ENCODE data around the gene SMNDC1.
"Not testable (repeated sequence)": the region's sequence is repeated elsewhere in the genome, so short reads cannot be mapped to it uniquely, and the experiment has no call there.

SMNDC1 gene

GRCh38 chr10:110284262-110284661 is 20.5 kb downstream of the SMNDC1 start:
- DNase-seq (ENCODE audit: low read depth) = no peak

DNA sequence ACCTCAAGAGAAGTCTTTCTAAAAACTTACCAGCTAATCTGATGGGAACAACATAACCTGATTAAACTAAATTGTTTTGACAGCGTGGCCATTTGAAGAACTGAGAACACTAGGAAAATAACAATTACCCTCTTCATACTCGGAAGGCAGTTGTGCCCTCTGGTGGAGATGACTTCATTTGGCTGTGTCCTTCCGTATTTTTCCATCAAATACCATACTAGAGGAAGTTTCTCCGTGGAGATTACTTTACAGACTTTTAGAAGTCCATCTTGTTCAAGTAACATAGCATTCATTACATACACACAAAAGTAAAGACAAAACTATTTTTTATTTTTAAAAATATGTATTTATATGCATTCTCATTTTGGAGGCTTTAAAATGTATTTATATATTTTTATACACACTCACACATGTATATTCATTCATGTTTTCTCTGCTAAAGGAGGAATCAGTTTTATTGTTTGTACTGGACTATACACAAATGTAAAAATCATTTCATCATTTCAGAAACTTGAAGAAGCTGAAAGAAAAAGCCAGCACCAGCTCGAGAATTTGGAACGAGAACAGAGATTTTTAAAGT is 25.2 kb downstream of the SMNDC1 start:
- peak; percentile 20 for DNase-seq (ENCODE audit: low read depth)

DNA sequence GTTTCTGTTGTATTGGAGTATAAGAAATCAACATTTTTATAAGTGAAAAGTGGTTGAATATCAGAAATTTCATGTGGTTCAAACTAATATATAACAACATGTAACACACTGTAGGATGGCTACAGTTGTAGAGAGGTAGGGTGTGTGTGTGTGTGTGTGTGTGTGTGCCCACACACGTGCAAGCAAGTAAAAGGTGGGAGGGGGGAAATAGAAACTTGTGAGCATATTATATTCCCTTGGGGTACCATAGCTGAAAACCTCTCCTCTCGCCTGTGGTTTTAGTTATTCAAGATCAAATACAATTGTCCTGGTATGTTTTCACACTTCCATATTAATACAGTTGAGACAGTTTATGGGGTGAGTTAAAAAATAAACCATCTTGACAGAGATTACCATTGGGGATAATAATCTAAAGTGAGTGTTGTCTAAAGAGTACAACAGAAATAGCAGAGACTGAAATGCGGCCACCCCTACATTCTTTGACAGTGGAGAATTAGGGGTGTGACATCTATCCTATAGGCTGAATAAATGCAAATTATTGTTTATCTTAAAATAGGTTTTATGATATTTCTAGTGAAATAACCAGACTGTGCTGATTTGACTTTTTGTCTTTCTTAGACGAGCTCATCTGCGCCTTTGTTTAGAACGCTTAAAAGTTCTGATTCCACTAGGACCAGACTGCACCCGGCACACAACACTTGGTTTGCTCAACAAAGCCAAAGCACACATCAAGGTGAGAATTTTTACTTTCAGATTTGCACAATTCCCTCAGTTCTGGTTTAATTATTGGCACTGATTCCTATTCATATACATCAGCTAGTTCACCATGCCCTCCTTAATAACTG is 25.9 kb downstream of the SMNDC1 start:
- DNase-seq (ENCODE audit: low read depth) = no peak

GRCh38 chr10:110277591-110277990 is 27.1 kb downstream of the SMNDC1 start:
- no peak for DNase-seq (ENCODE audit: low read depth)

GRCh38 chr10:110276603-110277002 is 28.1 kb downstream of the SMNDC1 start:
- no peak for DNase-seq (ENCODE audit: low read depth)

DNA sequence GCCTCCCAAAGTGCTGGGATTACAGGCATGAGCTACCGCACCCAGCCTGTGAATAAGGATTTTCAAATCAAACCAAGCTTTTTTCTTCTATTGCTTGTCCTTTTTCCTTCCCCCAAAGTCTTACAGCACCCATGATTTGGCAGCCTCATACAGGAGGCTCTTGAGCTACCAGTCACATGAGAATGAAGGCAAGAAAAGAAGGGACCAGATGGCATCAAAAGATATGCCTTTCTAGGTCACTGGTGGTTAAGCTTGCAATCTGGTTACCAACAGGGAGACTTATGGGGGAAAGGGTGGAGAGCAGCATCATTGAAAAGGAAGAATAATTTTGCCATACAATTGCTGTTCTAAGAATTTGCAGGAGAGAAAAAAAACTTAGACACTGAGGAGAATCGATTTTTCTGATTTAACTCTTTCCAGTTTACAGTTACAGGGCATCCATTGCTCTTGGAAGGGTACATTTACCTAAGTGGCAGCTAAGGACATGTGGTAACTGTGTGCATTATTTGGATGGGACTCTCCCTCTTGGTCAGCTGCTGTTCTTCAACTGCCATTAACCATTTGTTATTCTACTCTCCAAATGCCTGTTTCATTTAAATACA is 29.5 kb downstream of the SMNDC1 start:
- DNase-seq (ENCODE audit: low read depth) = no peak

DNA sequence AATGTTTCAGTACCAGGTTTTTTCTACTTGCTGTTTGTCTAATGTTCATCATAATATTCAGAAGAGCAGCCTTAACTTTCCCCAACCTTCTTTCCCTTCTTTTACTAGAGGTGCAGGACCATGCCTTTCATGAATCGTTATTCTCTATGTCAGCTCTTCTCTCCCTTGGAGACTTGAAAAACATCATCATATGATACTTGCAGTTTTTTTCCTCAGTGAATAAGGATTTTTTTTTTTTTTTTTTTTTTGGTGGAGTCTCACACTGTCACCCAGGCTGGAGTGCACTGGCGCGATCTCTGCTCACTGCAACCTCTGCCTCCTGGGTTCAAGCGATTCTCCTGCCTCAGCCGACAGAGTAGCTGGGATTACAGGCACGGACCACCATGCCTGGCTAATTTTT is 30.1 kb downstream of the SMNDC1 start:
- no peak for DNase-seq (ENCODE audit: low read depth)

DNA sequence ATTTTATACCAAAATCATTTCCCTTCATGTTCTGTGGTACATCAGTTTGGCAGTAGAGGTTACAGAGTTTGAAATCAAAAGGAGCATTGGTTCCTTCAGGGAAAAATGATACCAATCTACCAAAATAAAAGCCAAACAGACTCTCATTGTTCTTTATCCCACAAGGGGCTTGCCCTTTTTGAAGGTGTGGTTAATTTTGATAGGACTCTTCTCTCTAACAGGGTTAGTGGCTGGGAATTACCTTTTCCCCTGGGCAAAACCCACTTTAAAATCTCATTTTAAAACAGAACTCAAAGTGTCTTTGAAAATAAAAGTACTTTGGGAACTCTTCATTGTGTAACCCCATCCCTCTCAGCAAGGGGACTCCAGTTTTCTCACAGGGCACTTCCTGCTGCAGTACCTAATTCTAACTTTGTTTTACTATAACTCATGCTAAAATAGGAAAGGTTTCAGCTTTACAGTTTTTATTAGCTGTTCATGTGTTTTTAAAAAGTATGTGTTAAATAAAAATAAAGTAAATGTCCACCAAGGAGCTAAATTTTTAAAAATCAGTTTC is 30.6 kb downstream of the SMNDC1 start:
- no peak for DNase-seq (ENCODE audit: low read depth)

DNA sequence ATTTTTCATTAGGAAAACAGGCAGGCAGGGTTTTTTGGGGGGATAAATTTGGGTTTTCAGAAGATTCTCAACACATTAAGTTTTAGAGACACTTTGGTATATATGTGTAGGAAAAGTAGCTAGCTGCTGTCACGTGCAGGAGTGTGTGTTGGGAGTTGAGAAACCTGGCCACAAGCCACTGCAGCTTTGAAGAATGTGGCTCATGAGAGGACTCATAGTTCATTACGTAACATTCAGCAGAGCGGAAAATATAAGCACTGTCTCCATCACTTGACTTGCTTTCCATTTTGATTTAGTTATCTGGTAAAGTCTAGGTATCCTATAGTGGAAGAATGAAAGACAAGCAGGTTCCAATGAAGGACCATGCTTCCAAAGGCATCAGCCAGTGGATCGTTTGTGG is 31.2 kb downstream of the SMNDC1 start:
- peak; percentile 23 for DNase-seq (ENCODE audit: low read depth)

- not testable (repeated sequence) for DNase-seq (ENCODE audit: low read depth)
Measured at GRCh38 chr10:110272995-110273394, 31.7 kb downstream of the SMNDC1 start.

GRCh38 chr10:110269374-110270318 is 35.1 kb downstream of the SMNDC1 start:
- no peak for DNase-seq (ENCODE audit: low read depth)

- DNase-seq (ENCODE audit: low read depth) = no peak
Measured at GRCh38 chr10:110268971-110269370, 35.7 kb downstream of the SMNDC1 start.

- no peak for DNase-seq (ENCODE audit: low read depth)
Measured at GRCh38 chr10:110268442-110268841, 36.3 kb downstream of the SMNDC1 start.

DNA sequence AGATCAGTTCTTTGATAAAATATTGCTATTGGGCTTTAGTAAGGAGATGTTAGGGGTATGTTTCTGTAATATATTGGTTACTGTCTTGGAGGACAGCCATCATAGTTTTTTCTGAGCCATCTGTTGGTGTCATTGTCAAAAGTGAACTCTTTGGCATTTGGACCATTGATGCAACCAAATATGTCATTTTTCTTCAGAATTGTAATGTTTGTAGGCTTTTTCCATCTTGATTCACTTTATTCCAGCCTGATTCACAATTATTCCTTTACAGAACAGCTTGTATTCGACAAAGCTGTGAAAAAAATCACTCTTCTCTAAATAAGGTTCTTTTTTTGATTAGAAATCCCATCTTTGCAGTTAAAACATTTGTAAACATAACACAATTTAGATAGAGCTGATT is 37.4 kb downstream of the SMNDC1 start:
- no peak for DNase-seq (ENCODE audit: low read depth)

GRCh38 chr10:110265573-110266193 is 39.0 kb downstream of the SMNDC1 start:
- DNase-seq (ENCODE audit: low read depth) = no peak

GRCh38 chr10:110263164-110263563 is 41.6 kb downstream of the SMNDC1 start:
- DNase-seq (ENCODE audit: low read depth) = no peak

DNA sequence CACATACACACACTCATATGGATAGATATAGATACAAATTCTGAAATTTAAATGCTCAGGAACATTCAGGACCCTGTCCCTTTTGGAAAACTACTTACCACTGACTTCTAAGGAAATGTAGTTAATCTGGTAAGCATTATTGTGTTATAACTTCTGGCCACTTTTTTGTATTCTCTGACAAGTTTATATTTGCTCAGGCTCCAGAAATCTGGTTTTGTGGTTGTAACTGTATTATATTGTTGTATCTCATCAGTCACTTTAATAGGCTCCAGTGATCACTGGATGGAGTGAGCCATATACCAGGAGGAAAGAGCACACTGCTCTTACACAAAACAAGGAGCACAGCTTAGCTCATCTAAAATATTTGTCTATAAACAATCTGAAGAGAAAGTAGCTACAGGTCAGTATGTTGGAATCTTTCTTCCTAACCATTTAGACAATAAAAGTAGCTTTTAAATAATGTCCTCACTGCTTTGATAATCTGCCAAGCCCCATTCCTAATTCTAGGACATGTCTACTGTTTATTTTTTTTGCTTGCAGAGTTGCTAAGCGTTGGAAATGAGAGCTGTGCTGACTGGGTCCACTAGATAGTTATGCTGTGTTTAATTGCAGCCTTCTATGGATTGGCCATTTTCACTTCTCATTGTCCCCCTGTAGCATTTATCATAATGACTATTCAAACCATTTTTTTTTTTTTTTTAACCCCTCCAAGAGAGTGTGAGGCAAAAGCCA is 43.8 kb downstream of the SMNDC1 start:
- DNase-seq (ENCODE audit: low read depth) = no peak

DNA sequence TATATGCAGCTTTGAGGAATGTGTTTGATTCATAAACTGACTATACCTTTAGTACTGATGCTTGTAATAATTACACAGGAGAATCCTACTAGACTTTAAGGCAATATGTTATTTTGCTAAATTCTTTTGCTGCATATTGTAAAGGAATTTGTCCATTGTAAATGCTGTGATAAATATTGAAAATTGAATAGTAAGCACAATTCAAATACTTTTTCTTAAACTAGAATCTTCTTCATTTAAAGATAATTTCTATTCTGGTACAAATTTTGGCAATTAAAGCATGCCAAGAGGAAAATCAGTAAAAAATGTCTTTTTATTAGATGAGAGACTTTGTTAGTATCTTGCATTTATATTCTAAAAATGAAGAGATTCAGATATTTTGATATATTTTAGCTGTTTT is 45.4 kb downstream of the SMNDC1 start:
- DNase-seq (ENCODE audit: low read depth) = no peak

DNA sequence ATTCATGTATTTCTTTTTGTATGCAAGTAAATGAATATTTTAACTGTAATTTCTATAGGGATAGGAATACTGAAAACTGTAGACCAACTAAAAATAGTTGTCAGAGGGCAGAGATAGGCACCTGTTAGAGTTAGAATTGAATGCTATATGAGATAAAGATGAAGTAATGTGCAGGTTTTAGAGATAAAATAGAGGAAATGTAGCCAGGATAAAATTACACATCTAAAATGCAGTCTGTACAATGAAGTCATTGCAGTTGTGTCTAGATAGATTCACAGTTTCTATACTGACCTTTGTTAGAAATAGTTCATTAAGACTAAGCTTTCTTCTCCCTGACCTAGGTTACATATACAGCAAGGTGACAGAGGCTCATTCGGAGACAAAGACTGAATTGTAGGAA is 46.2 kb downstream of the SMNDC1 start:
- DNase-seq (ENCODE audit: low read depth) = no peak

DNA sequence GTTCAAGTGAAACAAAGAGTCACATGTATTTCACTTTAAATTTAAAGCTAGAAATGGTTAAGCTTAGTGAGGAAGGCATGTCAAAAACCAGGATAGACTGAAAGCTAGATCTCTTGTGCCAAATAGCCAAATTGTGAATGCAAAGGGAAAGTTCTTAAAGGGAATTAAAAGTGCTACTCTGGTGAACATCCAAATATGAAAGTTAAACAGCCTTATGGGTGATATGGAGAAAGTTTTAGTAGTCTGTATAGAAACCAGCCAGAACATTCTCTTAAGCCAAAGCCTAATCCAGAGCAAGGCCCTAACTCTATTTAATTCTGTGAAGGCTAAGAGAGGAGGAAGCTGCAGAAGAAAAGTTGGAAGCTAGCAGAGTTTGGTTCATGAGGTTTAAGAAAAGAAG is 50.3 kb downstream of the SMNDC1 start:
- no peak for DNase-seq (ENCODE audit: low read depth)

GRCh38 chr10:110252151-110252550 is 52.6 kb downstream of the SMNDC1 start:
- no peak for DNase-seq (ENCODE audit: low read depth)

Measured in activated T-cell treated with anti-CD3 and anti-CD28 coated beads for 24 hours (primary cell).